Heart left ventricle (tissue), 13 donors: Measurements from ENCODE around the gene DDX60.

ENCODE experiments used
- POLR2A ChIP-seq, 2 donors: fragments of 450-650 bp; IDR thresholded peaks; one replicate each; pipeline ENCODE4 v1.6.1; 2017; ENCODE audit warnings: antibody characterized with exemption in 2 of 2, mild to moderate bottlenecking in 2 of 2, moderate library complexity in 2 of 2
- TF ChIP-seq, protein P1 (sequence below), 12 donors: fragments of 200-600 bp; sonication (generic) in 4 of 12; IDR thresholded peaks; one replicate each; pipeline versions ENCODE4 v1.5.0 to v1.8.0; 2018 to 2022; ENCODE audit warnings: antibody characterized with exemption in 12 of 12, mild to moderate bottlenecking in 5 of 12
- donor health status: ischemic (EF 13 %, LVEDD 7.1; RV severe dilation, severe dysfunction).
- donor health status: DM: no; HTN: yes; CAD: no.
- donor health status: DM: no; HTN: no; CAD: no.
- donor health status: ischemic (EF 25% LVEDD 6.9; RV normal size, moderate dysfunction).
- donor health status: ischemic (EF 25% LVEDD 5.7; RV mildly dilated, moderate dysfunction).
- donor health status: ischemic (EF 35%, LVEDD 5.7; RV mildly dilated, moderate dysfunction).
- donor health status: nonischemic (EF 11% LVEDD 7.7; RV severe dilation, severe dysfunction).
- donor health status: DM: yes; HTN: yes; CAD: no.
- donor health status: PGD.
- donor health status: ischemic (EF 29% LVEDD 5.4; RV normal size, mild dysfunction).
- donor health status: nonischemic (EF 23%, LVEDD 6.1; RV moderate dilation, normal function).

DNA sequence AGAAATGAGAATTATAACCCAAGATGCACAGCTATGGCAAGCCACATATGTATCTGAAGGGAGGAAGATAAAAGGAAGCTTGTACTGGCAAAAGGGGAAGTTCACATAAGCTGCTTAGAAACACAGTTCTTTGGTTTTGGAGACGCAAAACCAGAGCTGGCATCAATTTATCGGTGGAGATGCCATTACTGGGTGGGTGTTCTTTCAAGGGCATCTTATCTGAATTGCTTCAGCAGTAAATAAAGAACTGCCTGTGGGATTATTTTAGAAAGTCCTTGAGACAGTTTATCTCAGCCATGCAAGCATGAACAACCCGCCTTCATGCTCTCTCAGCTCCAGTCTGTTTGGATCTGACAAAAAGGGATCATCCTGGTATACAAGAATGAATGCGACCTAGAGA, 60.8 kb downstream of the DDX60 start:
- no peak for TF ChIP-seq POLR2A (IDR thresholded peaks at IDR 0.05)
- TF ChIP-seq, protein P1, sequence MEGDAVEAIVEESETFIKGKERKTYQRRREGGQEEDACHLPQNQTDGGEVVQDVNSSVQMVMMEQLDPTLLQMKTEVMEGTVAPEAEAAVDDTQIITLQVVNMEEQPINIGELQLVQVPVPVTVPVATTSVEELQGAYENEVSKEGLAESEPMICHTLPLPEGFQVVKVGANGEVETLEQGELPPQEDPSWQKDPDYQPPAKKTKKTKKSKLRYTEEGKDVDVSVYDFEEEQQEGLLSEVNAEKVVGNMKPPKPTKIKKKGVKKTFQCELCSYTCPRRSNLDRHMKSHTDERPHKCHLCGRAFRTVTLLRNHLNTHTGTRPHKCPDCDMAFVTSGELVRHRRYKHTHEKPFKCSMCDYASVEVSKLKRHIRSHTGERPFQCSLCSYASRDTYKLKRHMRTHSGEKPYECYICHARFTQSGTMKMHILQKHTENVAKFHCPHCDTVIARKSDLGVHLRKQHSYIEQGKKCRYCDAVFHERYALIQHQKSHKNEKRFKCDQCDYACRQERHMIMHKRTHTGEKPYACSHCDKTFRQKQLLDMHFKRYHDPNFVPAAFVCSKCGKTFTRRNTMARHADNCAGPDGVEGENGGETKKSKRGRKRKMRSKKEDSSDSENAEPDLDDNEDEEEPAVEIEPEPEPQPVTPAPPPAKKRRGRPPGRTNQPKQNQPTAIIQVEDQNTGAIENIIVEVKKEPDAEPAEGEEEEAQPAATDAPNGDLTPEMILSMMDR (IDR thresholded peaks at IDR 0.05) = no peak
